HG02642 (cell line): ENCODE data around the gene GARNL3.

ENCODE experiments used
- ATAC-seq: cut with Tn5 transposase; IDR thresholded peaks from one replicate; pipeline ENCODE4 v1.9.1; 2021; ENCODE audit warnings: mild to moderate bottlenecking; ENCODE audit not compliant: unreplicated experiment, poor library complexity

GARNL3 gene

GRCh38 chr9:127422133-127422782, 157.7 kb downstream of the GARNL3 start:
- no peak for ATAC-seq

- no peak for ATAC-seq
Observed at GRCh38 chr9:127422787-127423186, 158.2 kb downstream of the GARNL3 start.

GRCh38 chr9:127423476-127423933, 158.9 kb downstream of the GARNL3 start:
- peak; percentile 9 for ATAC-seq

- peak; percentile 91 for ATAC-seq
Observed at GRCh38 chr9:127423934-127424675, 159.5 kb downstream of the GARNL3 start, which contains the start of gene ZNF79. TSS of gene ZNF79 (plus strand) at chr9:127424382. CDS start at chr9:127424788, 406 bp downstream.

- no peak for ATAC-seq
Observed at GRCh38 chr9:127424676-127424999, 160.1 kb downstream of the GARNL3 start.

- ATAC-seq: no peak
Observed at GRCh38 chr9:127426756-127427155, 162.2 kb downstream of the GARNL3 start.

- ATAC-seq: no peak
Observed at GRCh38 chr9:127428348-127428747, 163.8 kb downstream of the GARNL3 start.

GRCh38 chr9:127430415-127430814, 165.8 kb downstream of the GARNL3 start:
- no peak for ATAC-seq

GRCh38 chr9:127437497-127438264, 173.1 kb downstream of the GARNL3 start:
- ATAC-seq: no peak

GRCh38 chr9:127438394-127438793, 173.8 kb downstream of the GARNL3 start:
- ATAC-seq: no peak
